Measurements from ENCODE around the gene FZD2. TPM values are rescaled to one million over a fixed set of nuclear protein-coding genes. Genes with fewer than 3 reads are reported as not detected.
"Not testable (repeated sequence)": the region's sequence is repeated elsewhere in the genome, so short reads cannot be mapped to it uniquely, and the experiment has no call there.

The FZD2 gene
- total RNA-seq, 1 donor from 2014 or later, result 12.9 TPM

- peaks cover 8% of the 10 kb centered on the region for H3K27me3 Mint-ChIP-seq (ENCODE audit: unreplicated experiment)
- no peak overlapping the region for H3K4me3 Mint-ChIP-seq (ENCODE audit: unreplicated experiment)
- H3K4me1 Mint-ChIP-seq (ENCODE audit: unreplicated experiment), result peaks cover 27% of the 10 kb centered on the region
- TF ChIP-seq CTCF (IDR thresholded peaks at IDR 0.05; ENCODE audit: unreplicated experiment), result no peak
- H3K9me3 Mint-ChIP-seq (ENCODE audit: unreplicated experiment), result no peaks in the 10 kb centered on the region
- no peak overlapping the region for H3K27ac Mint-ChIP-seq (ENCODE audit: unreplicated experiment)
- H3K36me3 Mint-ChIP-seq (ENCODE audit: low read depth, unreplicated experiment), result peaks cover 7% of the 10 kb centered on the region
- no peak for DNase-seq (ENCODE audit: low spot score)
These were observed 3.9 kb downstream of the FZD2 start for GRCh38 chr17:44561237-44561623.

- no peak for DNase-seq (ENCODE audit: low spot score)
These were observed 7.1 kb downstream of the FZD2 start for GRCh38 chr17:44564429-44564828.

GRCh38 chr17:44565866-44566443 is 8.7 kb downstream of the FZD2 start:
- Mint-ChIP-seq H3K9me3 (ENCODE audit: unreplicated experiment) (no peaks in the 10 kb centered on the region), H3K4me1 (ENCODE audit: unreplicated experiment) (peaks cover 5% of the 10 kb centered on the region), H3K4me3 (ENCODE audit: unreplicated experiment) (no peak overlapping the region), H3K36me3 (ENCODE audit: low read depth, unreplicated experiment) (no peaks in the 10 kb centered on the region), H3K27ac (ENCODE audit: unreplicated experiment) (no peak overlapping the region), H3K27me3 (ENCODE audit: unreplicated experiment) (peaks cover 9% of the 10 kb centered on the region)
- DNase-seq (ENCODE audit: low spot score), result no peak
- TF ChIP-seq CTCF (IDR thresholded peaks at IDR 0.05; ENCODE audit: unreplicated experiment), result peak; percentile 53

More at GRCh38 chr17:44564429-44564828, 7.1 kb downstream of the FZD2 start:
- no peak for TF ChIP-seq CTCF (IDR thresholded peaks at IDR 0.05; ENCODE audit: unreplicated experiment)
- H3K4me3 Mint-ChIP-seq (ENCODE audit: unreplicated experiment), result no peak overlapping the region
- H3K27ac Mint-ChIP-seq (ENCODE audit: unreplicated experiment), result no peak overlapping the region
- H3K36me3 Mint-ChIP-seq (ENCODE audit: low read depth, unreplicated experiment), result peaks cover 5% of the 10 kb centered on the region
- H3K9me3 Mint-ChIP-seq (ENCODE audit: unreplicated experiment), result no peaks in the 10 kb centered on the region
- H3K27me3 Mint-ChIP-seq (ENCODE audit: unreplicated experiment), result peaks cover 8% of the 10 kb centered on the region
- H3K4me1 Mint-ChIP-seq (ENCODE audit: unreplicated experiment), result peaks cover 14% of the 10 kb centered on the region

GRCh38 chr17:44568311-44568944 is 11.1 kb downstream of the FZD2 start:
- H3K4me1 Mint-ChIP-seq (ENCODE audit: unreplicated experiment); H3K27ac Mint-ChIP-seq (ENCODE audit: unreplicated experiment); H3K4me3 Mint-ChIP-seq (ENCODE audit: unreplicated experiment); H3K36me3 Mint-ChIP-seq (ENCODE audit: low read depth, unreplicated experiment); H3K27me3 Mint-ChIP-seq (ENCODE audit: unreplicated experiment); DNase-seq (ENCODE audit: low spot score); H3K9me3 Mint-ChIP-seq (ENCODE audit: unreplicated experiment): not testable (repeated sequence)

GRCh38 chr17:44568945-44569858 is 11.9 kb downstream of the FZD2 start:
- no peak for TF ChIP-seq CTCF (IDR thresholded peaks at IDR 0.05; ENCODE audit: unreplicated experiment)
- Mint-ChIP-seq H3K4me1 (ENCODE audit: unreplicated experiment) (no peaks in the 10 kb centered on the region), H3K36me3 (ENCODE audit: low read depth, unreplicated experiment) (no peaks in the 10 kb centered on the region), H3K27me3 (ENCODE audit: unreplicated experiment) (peaks cover 6% of the 10 kb centered on the region), H3K27ac (ENCODE audit: unreplicated experiment) (peak overlapping the region; percentile 64), H3K4me3 (ENCODE audit: unreplicated experiment) (no peak overlapping the region), H3K9me3 (ENCODE audit: unreplicated experiment) (no peaks in the 10 kb centered on the region)
- DNase-seq (ENCODE audit: low spot score), result no peak
